ENCODE data around the gene ELF1.

DNA sequence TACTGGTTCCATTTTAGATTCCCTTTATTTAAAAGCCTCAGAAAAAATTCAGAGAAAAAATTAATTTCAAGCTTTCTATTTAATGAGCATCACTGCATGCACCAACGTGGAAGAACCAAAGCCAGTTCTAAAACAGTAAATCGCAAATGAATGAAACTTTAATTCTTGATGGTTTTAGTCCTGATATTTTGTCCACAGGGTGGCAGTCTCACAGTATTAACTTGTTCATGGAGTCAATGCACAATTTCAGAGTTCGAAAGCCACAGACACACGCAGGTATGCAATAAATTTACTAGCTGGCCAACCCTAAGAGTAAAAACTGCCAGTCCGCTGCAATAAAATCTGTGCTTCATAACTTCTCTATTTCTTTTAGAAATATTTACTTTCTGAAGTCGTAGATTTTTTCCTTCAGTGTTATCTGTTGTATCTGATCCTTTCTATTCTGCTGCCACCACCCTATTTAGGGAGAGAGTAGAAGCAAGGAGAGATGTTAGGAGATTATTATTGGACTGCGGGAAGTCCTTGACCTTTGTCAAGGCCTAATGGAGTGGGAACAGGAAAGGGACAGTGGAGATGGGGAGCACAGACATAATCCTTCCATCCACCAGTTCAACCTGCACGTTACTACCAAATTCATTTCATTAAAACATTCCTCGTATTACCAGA, 35.2 kb upstream of the ELF1 start:
- no peak for TF ChIP-seq SPI1 (IDR thresholded peaks at IDR 0.05; ENCODE audit: borderline replicate concordance, low read depth)
- TF ChIP-seq, protein P1, sequence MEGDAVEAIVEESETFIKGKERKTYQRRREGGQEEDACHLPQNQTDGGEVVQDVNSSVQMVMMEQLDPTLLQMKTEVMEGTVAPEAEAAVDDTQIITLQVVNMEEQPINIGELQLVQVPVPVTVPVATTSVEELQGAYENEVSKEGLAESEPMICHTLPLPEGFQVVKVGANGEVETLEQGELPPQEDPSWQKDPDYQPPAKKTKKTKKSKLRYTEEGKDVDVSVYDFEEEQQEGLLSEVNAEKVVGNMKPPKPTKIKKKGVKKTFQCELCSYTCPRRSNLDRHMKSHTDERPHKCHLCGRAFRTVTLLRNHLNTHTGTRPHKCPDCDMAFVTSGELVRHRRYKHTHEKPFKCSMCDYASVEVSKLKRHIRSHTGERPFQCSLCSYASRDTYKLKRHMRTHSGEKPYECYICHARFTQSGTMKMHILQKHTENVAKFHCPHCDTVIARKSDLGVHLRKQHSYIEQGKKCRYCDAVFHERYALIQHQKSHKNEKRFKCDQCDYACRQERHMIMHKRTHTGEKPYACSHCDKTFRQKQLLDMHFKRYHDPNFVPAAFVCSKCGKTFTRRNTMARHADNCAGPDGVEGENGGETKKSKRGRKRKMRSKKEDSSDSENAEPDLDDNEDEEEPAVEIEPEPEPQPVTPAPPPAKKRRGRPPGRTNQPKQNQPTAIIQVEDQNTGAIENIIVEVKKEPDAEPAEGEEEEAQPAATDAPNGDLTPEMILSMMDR (IDR thresholded peaks at IDR 0.05; ENCODE audit: insufficient read depth, low read length), result peak; percentile 40
- TF ChIP-seq POLR2AphosphoS5 (IDR thresholded peaks at IDR 0.05; ENCODE audit: low read depth), result no peak
- TF ChIP-seq GABPA (IDR thresholded peaks at IDR 0.05; ENCODE audit: low read depth), result no peak
- TF ChIP-seq REST (IDR thresholded peaks at IDR 0.05; ENCODE audit: insufficient replicate concordance, low read depth), result no peak

All from HL-60 (cell line).